NCI-H128 (cell line): Measurements from ENCODE around the gene DHRS4L2.
"Not testable (repeated sequence)": the region's sequence is repeated elsewhere in the genome, so short reads cannot be mapped to it uniquely, and the experiment has no call there.

Source experiments
- DNase-seq: peaks from one replicate; lab custom pipeline; 2025; ENCODE audit not compliant: unreplicated experiment; lab: John Stamatoyannopoulos, UW

Gene DHRS4L2

DNA sequence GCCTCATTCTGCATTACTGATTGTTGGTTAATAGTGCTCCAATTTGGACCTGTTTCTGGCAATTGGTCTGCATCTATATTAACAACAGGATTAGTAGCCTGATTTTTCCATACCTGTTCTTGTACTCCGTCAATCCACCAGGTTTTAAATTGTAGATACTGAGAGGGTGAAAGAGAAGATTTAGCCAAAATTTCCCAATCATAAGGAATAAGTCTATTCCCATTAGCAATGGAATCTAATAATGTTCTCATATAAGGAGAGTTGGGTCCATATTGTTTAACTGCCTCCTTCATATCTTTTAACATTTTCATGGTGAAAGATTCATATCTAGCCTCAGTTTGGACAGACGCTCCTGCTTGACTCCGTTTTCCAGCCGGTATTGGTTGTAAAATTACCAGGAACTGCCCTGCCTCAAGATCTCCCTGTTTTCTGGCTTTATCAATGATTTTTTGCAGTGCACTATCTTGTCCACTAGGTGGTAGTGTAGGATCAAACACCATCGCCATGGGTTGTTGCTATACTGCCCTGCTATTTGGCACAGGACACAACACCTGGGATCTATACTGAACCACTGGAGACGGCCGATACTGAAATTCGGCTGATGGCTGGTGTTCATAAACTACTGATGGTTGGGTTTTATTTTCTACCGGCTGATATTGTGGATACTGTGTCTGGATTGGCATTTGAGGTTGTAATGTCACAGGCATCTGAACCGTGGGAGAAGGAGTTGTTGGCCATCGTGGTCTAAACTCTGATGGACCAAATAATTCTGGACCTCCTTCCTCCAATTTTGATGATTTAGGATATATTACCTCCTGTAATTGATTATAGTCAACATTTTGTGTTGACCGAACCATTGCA lies 25.2 kb downstream of the DHRS4L2 start:
- DNase-seq, result peak; percentile 37

DNA sequence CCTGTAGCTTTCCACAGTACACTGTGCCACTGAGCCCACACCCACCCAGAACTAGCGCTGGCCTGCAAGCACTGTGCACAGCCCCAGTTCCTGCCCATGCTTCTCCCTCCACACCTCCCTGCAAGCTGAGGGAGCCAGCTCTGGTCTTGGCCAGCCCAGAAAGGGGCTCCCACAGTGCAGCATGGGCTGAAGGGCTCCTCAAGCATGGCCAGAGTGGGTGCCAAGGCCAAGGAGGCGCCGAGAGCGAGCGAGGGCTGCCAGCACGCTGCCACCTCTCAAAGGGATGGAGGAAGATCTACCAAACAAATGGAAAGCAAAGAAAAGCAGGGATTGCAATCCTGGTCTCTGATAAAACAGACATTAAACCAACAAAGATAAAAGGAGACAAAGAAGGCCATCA lies 27.0 kb downstream of the DHRS4L2 start:
- DNase-seq, result not testable (repeated sequence)

DNA sequence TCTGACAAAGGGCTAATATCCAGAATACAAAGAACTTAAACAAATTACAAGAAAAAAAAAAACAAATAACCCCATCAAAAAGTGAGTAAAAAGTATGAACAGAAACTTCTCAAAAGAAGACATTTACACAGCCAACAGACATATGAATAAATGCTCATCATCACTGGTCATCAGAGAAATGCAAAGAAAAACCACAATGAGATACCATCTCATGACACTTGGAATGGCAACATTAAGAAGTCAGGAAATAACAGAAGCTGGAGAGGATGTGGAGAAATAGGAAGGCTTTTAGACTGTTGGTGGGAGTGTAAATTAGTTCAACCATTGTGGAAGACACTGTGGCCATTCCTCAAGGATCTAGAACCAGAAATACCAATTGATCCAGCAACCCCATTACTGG lies 30.2 kb downstream of the DHRS4L2 start:
- DNase-seq, result not testable (repeated sequence)

DNA sequence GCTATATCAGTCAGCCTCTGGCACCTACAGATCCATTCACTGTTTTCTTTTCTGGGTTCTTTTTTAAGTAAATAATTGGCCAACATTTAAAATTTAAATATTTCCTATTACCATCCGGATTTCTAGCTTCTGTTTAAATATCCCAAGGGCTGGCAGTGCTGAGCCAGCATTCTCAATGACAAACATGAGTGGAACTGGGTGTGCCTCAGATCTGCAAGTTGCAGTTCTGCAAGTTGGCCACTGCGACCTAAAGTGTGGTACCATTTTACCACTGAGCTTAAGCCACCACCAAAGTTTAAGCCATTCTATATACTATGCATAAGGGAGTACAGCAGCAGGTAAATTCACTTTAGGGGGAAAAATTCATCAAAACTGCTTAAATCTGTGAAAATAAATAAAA lies 31.2 kb downstream of the DHRS4L2 start:
- DNase-seq, result not testable (repeated sequence)

DNA sequence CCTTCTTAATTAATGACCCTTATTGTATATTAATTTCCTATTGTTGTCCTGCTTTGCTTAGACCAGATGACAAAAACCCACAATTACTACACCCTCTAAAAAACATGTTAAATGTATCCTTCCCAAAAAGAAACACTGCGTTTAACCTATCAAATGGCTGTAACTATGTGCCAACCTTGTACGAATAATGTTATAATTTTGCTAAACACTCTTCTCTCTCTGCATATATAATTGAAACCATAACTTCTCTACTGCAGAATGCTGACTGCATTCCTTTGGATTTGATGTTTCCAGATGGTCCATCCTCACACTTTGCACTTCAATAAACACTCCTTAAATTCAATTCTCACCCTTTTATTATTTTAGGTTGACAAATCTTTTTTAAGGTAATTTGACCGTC lies 31.8 kb downstream of the DHRS4L2 start:
- DNase-seq, result not testable (repeated sequence)

DNA sequence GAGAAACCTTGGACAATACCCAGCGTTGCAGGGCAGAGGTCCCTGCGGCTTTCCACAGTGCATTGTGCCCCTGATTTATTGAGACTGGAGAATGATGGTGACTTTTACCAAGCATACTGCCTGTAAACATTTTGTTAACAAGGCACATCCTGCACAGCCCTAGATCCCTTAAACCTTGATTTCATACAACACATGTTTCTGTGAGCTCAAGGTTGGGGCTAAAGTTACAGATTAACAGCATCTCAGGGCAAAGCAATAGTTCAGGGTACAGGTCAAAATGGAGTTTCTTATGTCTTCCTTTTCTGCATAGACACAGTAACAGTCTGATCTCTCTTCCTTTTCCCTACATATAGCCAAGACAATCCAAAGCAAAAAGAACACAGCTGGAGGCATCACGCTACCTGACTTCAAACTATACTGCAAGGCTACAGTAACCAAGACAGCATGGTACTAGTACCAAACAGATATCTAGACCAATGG lies 36.2 kb downstream of the DHRS4L2 start:
- not testable (repeated sequence) for DNase-seq

DNA sequence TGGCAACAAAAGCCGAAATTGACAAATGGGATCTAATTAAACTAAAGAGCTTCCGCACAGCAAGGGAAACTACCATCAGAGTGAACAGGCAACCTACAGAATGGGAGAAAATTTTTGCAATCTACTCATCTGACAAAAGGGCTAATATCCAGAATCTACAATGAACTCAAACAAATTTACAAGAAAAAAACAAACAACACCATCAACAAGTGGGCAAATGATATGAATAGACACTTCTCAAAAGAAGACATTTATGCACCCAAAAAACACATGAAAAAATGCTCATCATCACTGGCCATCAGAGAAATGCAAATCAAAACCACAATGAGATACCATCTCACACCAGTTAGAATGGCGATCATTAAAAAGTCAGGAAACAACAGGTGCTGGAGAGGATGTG lies 41.0 kb downstream of the DHRS4L2 start:
- DNase-seq, result not testable (repeated sequence)

DNA sequence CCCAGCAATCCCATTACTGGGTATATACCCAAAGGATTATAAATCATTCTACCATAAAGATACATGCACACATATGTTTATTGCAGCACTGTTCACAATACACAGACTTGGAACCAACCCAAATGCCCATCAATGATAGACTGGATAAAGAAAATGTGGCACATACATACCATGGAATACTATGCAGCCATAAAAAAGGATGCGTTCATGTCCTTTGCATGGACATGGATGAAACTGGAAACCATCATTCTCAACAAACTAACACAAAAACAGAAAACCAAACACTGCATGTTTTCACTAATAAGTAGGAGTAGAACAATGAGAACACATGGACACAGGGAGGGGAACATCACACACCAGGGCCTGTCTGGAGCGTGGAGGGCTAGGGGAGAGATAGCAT lies 42.6 kb downstream of the DHRS4L2 start:
- DNase-seq, result not testable (repeated sequence)

DNA sequence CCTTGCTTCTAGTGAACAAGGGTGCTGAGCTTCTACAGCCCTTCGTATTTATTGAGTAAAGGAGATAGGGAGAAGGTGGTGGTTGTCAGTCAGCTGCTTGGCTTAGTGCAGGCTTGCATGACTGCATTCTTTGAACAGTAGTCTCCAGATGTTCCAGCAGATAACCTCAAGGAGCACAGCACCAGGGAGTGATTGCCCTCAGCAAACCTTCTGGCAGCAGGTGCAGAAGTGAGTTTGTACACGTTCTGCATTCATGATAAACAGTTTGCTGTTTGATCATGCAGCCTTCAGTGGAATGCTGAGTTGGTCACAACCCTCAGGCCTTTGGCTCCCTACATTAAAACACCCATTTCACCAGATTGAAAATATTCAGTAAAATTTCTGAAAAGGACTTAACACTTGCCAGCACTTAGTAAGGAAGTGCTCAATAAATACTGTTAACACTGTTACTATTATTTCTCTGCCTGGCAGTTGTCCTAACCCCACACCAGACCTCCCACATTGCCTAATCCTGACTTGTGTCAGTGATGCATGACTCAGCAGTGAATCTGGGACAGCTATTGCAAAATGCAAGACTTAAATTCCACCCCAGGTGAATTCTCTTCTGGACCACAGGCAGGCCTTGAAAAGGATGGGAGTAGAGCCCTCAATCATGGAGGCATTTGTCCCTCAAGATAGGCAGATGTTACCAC lies 44.1 kb downstream of the DHRS4L2 start:
- no peak for DNase-seq

DNA sequence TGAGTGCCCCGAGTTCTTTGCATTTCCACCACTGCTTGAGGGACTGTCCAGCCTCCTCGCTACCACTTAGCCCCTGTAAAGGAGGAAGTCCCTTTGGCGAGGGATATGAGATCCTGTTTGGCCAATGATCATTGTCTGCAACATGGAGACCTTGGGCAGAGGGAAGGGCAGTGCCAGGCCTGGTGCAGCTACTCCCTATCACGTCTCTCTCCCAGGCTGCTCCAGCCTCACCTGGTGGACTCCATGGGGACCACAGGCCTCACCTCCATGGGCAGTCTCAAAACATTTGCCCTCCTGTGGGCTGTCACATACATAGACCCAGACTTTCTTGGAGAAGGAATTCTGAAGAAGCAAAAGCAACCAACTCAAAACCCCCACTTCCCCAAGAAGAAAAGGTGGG lies 47.0 kb downstream of the DHRS4L2 start:
- not testable (repeated sequence) for DNase-seq

DNA sequence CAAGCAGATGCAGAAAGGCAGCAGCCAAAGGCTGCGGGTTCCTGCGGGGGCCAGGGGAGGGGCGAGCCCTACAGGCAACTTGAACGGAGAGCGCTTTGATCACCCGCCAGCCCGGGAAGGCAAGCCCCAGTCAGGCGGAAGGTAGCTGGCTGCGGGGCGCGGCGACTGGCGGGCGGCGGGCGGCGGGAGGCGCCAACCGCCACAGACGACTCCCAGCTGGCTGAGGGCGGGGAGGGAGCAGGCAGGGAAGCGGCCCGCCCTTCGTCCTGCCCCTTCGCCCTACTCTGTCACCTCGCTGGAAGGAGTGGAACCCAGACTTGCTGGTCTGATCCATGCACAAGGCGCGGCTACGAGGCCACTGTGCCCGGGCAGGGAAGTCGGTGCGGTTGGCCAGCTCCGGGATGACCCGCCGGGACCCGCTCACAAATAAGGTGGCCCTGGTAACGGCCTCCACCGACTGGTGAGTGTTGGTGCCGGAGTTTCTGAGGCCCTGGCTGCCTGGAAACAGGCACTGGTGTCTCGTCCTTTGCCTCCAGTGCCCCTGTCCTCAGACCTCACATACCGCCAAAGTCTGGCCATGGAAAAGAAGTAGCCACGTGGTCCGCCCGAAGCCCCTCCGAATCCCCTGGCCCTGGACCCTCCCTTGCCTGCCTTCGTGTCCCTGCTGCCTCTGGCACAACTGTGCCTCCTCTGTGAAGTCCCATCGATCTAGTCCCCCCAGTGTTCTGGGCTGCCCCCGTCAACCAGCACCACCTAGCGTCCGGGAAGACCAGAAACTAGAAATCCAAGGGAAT lies 47.6 kb downstream of the DHRS4L2 start:
- DNase-seq, result peak; percentile 43

DNA sequence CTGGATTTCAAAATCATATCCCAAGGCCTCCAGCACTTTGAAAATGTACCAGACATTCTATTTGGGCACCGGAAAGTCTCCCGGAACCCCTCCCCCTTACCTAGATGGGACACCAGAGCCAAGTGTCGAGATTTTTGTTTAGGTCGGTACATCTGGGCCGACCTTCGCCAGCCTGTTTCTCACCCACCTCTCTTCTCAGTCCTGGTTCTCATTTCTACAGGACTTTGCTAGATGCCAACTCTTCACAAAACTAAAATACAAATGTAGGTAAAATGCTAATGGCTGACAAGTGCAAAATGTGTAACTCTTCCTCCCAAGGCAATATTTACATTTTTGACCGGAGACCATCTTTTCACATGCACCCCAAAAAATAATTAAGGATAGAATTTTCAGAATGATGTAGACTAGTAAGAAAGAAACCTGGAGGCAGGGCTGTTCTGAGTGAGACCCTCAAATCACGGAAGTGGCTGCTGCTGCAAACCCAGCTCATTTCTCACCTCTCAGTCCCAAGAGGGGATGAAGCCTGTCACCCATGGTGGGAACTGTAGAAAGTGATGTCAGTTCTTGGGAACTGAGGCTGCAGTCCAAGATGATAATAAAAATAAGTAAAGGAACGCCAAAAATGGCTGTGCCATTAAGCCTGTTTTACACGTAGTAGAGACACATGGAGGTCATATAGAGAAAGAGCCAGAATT lies 48.4 kb downstream of the DHRS4L2 start:
- not testable (repeated sequence) for DNase-seq

DNA sequence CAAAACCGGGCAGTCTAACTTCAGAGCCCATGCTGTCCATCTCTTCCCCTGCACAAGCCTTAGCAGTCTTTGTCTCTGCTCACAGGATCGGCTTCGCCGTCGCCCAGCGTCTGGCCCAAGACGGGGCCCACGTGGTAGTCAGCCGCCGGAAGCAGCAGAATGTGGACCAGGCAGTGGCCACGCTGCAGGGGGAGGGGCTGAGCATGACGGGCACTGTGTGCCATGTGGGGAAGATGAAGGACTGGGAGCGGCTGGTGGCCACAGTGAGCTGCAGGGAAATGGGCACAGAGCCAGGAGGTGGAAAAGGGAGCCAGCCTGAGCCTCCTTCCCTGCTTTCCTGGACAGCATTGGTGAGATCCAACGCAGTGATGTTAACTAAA lies 48.9 kb downstream of the DHRS4L2 start:
- DNase-seq, result no peak

DNA sequence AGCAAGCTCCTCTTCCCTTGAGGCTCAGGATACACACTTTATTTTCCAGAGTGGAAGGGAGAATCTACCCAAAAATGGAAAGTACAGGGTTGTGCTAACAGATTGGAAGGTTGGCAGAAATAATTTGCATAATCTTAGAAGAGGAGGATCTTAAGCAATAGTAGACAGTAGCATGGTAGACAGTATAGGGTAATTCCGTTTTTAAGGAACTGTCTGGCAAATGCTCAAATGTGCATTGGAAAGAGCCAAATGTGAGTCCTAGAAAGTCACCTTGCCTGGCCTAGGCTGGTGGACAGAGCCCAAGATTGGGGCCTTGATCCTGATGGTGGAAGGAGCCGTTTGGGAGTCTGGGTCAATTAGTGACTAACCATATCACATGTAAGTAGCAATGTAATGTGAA lies 50.0 kb downstream of the DHRS4L2 start:
- no peak for DNase-seq

DNA sequence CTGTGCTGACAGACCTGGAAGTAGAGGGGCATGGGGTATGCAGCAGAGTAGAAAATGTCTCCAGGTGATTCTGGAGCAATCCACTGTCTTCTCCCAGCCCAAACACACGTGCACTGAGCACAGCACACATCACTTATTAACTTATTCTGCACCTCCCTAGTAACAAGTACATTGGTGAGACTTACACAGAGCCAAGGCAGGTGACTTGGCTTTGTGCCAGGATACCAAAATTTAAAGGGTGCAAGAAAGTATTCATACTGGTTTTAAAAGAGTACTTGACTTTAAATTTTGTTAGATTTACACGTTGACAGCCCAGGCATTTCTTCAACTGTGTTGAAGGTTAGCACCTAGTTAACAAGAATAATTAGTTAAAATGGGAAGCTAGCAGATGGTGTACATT lies 52.0 kb downstream of the DHRS4L2 start:
- DNase-seq, result no peak

DNA sequence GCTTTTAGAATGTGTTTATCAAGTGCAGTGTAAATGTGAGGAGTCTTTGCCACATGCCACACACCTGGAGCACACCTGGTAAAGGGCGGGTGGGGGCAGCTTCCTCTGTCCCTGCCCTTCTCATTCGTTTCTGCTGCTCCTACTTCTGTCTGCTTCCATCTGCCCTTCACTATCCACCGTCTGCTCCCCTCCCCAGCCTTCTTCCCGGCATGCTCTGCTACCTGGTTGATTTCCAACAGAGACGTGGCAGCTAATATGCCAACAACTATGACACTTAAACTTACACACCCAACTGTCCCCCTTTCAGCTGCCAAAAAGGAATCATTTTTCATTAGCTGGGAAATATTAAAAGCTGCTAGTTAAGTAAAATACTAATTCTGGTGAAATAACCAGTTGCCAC lies 54.0 kb downstream of the DHRS4L2 start:
- no peak for DNase-seq

DNA sequence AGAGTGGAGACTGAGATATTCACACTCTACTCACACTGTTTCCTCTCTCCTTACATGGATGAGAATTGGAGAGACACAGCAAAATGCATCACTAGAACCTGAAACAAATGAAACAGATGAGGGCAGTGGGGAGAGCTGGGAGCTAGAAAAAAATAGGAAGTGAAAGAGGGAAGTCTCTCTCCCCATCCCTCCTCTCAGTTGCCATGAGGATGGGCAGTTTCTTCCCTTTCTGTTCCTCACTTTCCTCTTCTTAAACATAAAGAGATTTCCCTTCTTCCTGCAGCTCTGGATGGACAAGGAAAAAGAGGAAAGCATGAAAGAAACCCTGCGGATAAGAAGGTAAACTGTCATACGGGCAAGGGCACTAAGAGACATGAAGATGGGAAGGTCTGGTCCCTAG lies 60.3 kb downstream of the DHRS4L2 start:
- DNase-seq, result not testable (repeated sequence)

DNA sequence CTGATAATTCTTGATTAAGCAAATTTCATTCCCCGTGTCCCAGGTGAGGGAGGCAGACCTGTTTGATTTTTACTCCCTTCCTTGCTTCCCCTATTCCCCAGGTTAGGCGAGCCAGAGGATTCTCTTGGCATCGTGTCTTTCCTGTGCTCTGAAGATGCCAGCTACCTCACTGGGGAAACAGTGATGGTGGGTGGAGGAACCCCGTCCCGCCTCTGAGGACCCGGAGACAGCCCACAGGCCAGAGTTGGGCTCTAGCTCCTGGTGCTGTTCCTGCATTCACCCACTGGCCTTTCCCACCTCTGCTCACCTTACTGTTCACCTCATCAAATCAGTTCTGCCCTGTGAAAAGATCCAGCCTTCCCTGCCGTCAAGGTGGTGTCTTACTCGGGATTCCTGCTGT lies 62.0 kb downstream of the DHRS4L2 start:
- DNase-seq, result not testable (repeated sequence)

DNA sequence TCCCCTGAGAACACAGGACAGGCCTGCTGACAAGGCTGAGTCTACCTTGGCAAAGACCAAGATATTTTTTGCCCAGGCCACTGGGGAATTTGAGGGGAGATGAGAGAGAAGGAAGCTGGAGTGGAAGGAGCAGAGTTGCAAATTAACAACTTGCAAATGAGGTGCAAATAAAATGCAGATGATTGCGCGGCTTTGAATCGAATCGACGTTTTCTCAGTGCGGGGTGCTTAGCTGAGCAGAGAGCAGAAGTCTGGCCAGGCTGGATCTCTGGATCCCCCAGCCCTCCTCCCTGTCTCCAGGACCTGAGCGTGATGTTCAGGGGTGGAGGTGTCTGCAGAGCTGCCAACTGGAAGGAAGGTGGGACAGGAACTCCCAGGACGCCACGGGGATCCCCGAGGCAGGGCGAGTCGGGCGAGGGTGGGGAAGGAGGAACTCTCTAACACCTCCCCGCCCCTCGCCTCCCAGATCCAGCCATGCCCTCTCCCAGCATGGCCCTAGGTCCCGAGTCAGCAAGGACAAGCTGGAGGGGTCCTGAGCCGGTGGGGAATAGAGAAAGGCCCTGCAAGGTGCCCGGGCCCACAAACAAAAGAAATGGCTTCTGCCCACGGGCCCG lies 62.6 kb downstream of the DHRS4L2 start:
- DNase-seq, result no peak
